ENCODE data around the gene IKZF1.

IKZF1 gene

DNA sequence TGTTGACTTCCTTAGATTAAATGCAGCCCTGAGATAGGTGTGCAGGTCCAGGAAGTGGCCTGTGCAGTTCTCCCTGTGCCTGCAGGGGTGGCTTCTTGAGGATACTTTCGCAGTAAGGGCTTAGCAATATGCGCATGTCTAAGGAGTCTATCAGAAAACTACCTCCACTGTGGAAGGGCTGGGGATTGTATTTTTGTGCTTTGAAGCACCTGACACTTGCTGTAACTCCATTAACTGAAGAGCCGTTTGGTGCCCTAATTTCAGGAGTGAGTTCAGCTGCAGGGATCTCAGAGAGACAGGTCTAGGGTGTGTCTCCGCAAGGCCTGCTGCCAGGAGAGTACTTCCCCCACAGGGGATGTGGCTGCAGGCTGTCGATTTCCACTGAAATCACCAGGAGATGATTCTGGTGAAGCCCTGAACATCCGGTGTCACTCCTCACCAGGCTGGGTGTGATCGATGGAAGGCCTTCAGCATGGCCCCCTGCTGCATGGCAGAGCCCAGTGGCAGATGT lies 35.5 kb downstream of the IKZF1 start:
- ATAC-seq (ENCODE audit: insufficient read depth, low read depth) = peak; percentile 43
- DNase-seq = peak; percentile 84

DNA sequence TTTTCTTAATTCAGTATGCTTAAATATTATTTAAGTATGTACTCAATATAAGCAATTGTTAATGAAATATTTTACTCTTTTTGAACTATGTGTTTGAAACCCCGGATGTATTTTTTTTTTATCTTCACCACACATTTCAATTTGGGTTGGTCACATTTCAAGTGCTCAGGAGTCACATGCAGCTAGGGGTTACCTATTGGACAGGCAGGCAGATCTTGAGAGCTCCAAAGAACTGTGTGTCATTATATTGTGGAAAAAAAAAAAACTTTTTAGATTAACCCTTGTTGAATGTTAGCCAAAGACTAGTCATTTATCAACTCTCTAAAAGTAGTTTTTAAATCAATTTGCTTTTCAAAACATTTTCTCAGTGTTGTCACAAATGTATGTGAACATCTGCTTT lies 37.2 kb downstream of the IKZF1 start:
- Histone ChIP-seq H3K79me2 (ENCODE audit: insufficient read depth, low read length) (peaks cover 88% of the 10 kb centered on the region), H3K36me3 (ENCODE audit: insufficient read depth, low read length) (peaks cover 43% of the 10 kb centered on the region), H4K20me1 (ENCODE audit: insufficient read depth, low read length) (no peaks in the 10 kb centered on the region), H3K9me3 (ENCODE audit: insufficient read depth, low read length, severe bottlenecking) (no peaks in the 10 kb centered on the region), H2AFZ (ENCODE audit: low read depth, low read length) (no peak overlapping the region), H3K9ac (ENCODE audit: low read depth, low read length) (peak overlapping the region; percentile 66), H3K27ac (ENCODE audit: low read length) (peak overlapping the region; percentile 98), H3K27me3 (ENCODE audit: insufficient read depth, low read length, poor library complexity) (no peaks in the 10 kb centered on the region), H3K4me3 (ENCODE audit: low read depth in 1 of 2, low read length in 2 of 2) (no peak overlapping the region), H3K4me2 (ENCODE audit: insufficient read depth, low read length) (peak overlapping the region; percentile 63), H3K4me1 (ENCODE audit: insufficient read depth, low read length) (peaks cover 94% of the 10 kb centered on the region)
- ATAC-seq (ENCODE audit: insufficient read depth, low read depth) (no peak), DNase-seq (no peak)
- TF ChIP-seq, protein P1, sequence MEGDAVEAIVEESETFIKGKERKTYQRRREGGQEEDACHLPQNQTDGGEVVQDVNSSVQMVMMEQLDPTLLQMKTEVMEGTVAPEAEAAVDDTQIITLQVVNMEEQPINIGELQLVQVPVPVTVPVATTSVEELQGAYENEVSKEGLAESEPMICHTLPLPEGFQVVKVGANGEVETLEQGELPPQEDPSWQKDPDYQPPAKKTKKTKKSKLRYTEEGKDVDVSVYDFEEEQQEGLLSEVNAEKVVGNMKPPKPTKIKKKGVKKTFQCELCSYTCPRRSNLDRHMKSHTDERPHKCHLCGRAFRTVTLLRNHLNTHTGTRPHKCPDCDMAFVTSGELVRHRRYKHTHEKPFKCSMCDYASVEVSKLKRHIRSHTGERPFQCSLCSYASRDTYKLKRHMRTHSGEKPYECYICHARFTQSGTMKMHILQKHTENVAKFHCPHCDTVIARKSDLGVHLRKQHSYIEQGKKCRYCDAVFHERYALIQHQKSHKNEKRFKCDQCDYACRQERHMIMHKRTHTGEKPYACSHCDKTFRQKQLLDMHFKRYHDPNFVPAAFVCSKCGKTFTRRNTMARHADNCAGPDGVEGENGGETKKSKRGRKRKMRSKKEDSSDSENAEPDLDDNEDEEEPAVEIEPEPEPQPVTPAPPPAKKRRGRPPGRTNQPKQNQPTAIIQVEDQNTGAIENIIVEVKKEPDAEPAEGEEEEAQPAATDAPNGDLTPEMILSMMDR (IDR thresholded peaks at IDR 0.05; ENCODE audit: borderline replicate concordance, extremely low read depth, low read length, poor library complexity, severe bottlenecking) = no peak
- no peak for TF ChIP-seq EZH2 (IDR thresholded peaks at IDR 0.05; ENCODE audit: borderline replicate concordance, low read depth, low read length, severe bottlenecking)

More for the DNA sequence above, 35.5 kb downstream of the IKZF1 start:
- peak overlapping the region; percentile 64 for H3K4me2 ChIP-seq (ENCODE audit: insufficient read depth, low read length)
- H3K4me3 ChIP-seq (ENCODE audit: low read depth in 1 of 2, low read length in 2 of 2) = peak overlapping the region in 1 of 2 experiments; percentile 2; a peak in 1 of 4 replicates
- H3K79me2 ChIP-seq (ENCODE audit: insufficient read depth, low read length) = peaks cover 86% of the 10 kb centered on the region
- no peaks in the 10 kb centered on the region for H4K20me1 ChIP-seq (ENCODE audit: insufficient read depth, low read length)
- H3K36me3 ChIP-seq (ENCODE audit: insufficient read depth, low read length) = peaks cover 28% of the 10 kb centered on the region
- 0 out of 2 replicates have a peak overlapping the region, but pooled peaks have one; percentile 20 for H2AFZ ChIP-seq (ENCODE audit: low read depth, low read length)
- peak overlapping the region; percentile 98 for H3K27ac ChIP-seq (ENCODE audit: low read length)
- H3K9me3 ChIP-seq (ENCODE audit: insufficient read depth, low read length, severe bottlenecking) = no peaks in the 10 kb centered on the region
- H3K27me3 ChIP-seq (ENCODE audit: insufficient read depth, low read length, poor library complexity) = no peaks in the 10 kb centered on the region
- peak overlapping the region; percentile 66 for H3K9ac ChIP-seq (ENCODE audit: low read depth, low read length)
- peaks cover 96% of the 10 kb centered on the region for H3K4me1 ChIP-seq (ENCODE audit: insufficient read depth, low read length)
- no peak for TF ChIP-seq EZH2 (IDR thresholded peaks at IDR 0.05; ENCODE audit: borderline replicate concordance, low read depth, low read length, severe bottlenecking)
- TF ChIP-seq, protein P1 (IDR thresholded peaks at IDR 0.05; ENCODE audit: borderline replicate concordance, extremely low read depth, low read length, poor library complexity, severe bottlenecking) = no peak

DNA sequence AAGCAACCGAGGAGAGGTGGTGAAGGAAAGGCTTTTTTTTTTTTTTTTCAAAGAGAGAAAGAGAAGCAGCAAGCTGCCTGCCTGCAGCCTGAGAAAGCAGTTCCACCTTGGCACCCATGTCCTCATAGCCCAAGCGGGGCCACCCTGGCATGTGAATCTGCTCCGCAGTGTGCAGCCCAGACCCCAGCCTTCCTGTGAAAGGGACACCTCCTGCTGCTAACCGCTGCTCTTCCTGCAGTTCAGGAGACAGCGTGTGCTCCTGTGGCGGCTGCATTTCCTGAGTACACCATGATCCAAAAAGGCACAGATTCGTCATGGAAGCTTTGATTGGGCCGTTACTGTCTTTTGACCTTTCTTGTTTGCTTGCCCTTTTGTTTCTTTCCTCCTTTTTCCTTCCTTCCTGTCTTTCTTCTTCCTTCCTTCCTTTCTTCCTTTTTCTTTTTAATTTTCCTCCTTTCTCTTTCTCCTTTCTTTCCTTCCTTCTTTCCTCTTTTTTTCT lies 38.1 kb downstream of the IKZF1 start:
- H3K4me3 ChIP-seq (ENCODE audit: low read depth in 1 of 2, low read length in 2 of 2) = peak overlapping the region in 1 of 2 experiments; percentile 28; a peak in 2 of 4 replicates
- H3K9ac ChIP-seq (ENCODE audit: low read depth, low read length) = peak overlapping the region; percentile 66
- peak overlapping the region; percentile 63 for H3K4me2 ChIP-seq (ENCODE audit: insufficient read depth, low read length)
- DNase-seq (peak; percentile 88), ATAC-seq (ENCODE audit: insufficient read depth, low read depth) (peak; percentile 73)
- TF ChIP-seq, protein P1 (IDR thresholded peaks at IDR 0.05; ENCODE audit: borderline replicate concordance, extremely low read depth, low read length, poor library complexity, severe bottlenecking) = peak; percentile 12
- no peak for TF ChIP-seq EZH2 (IDR thresholded peaks at IDR 0.05; ENCODE audit: borderline replicate concordance, low read depth, low read length, severe bottlenecking)
- no peaks in the 10 kb centered on the region for H3K27me3 ChIP-seq (ENCODE audit: insufficient read depth, low read length, poor library complexity)
- H3K9me3 ChIP-seq (ENCODE audit: insufficient read depth, low read length, severe bottlenecking) = no peaks in the 10 kb centered on the region
- peaks cover 48% of the 10 kb centered on the region for H3K36me3 ChIP-seq (ENCODE audit: insufficient read depth, low read length)
- H4K20me1 ChIP-seq (ENCODE audit: insufficient read depth, low read length) = no peaks in the 10 kb centered on the region
- H2AFZ ChIP-seq (ENCODE audit: low read depth, low read length) = peak overlapping the region; percentile 15; the same call in 1 of the 2 replicates
- H3K27ac ChIP-seq (ENCODE audit: low read length) = peak overlapping the region; percentile 98
- peaks cover 88% of the 10 kb centered on the region for H3K79me2 ChIP-seq (ENCODE audit: insufficient read depth, low read length)
- peaks cover 93% of the 10 kb centered on the region for H3K4me1 ChIP-seq (ENCODE audit: insufficient read depth, low read length)

All from DND-41 (cell line).